ENCODE measurements around the gene MED13.
"Not testable (repeated sequence)": the region's sequence is repeated elsewhere in the genome, so short reads cannot be mapped to it uniquely, and the experiment has no call there.

The MED13 gene

GRCh38 chr17:61904094-61904710 lies 160.9 kb downstream of the MED13 start:
- DNase-seq = no peak

DNA sequence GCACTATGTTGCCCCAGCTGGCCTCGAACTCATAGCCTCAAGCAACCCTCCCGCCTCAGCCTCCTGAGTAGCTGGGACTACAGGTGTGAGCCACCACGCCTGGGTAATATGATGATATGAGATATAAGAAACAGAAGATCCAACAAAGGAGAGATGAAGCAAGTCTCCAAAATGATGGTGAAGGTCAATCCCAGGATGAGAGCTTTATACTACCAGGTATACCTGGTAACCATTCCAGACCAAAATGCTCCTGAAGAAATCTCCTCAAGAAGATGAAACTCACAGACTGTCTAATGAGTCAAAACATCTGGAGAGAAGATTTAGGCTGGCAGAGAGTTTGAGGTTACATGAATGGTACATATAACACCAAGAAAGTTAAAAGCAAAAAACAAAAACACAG lies 161.8 kb downstream of the MED13 start:
- DNase-seq = no peak

DNA sequence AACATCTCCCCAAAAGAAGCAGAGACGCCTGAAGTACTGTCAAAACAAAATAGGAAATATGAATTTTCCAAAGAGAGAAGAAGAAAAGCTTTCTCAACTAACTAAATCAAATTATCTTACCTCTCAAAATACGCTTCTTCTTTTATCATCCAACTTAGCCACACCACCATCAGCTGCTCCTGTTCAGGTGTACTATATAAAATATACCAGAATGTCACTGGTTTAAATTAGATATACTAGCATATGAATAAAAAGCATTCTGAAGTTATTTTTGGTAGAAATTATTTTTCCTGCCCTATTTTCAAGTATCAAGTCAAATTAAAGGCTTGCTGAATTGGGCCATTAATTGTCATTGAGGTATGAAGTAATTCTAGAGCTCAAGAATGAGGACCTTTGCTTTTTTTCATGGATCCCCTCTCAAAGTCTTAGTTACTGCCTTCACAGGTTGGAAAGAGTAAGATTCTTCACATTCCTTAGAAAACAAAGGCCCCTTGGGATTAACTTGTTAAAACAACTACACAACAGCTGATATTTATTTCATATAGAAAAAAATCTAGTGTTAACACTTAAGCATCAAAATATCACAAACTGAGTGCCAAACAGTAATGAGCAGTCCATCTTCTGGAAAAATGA lies 167.4 kb downstream of the MED13 start:
- no peak for DNase-seq

GRCh38 chr17:61895391-61895790 lies 169.7 kb downstream of the MED13 start:
- DNase-seq = no peak

DNA sequence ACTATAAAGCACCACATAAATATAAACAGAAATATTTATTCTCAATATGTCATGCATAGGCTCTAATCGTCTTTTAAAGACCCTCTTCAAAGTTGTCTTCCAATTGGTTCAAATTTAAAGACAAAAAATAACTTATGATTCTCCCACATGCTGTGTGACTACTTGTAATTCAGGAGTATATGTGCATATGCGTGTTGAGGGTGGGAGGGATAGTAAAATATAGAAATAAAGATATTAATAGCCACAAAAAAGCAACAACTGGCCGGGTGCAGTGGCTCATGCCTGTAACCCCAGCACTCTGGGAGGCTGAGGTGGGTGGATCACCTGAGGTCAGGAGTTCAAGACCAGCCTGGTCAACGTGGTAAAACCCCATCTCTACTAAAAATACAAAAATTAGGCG lies 170.8 kb downstream of the MED13 start:
- DNase-seq = not testable (repeated sequence)

Measured in SW 1271 (cell line).